Naive thymus-derived CD4-positive, alpha-beta T cell (primary cell): ENCODE measurements around the gene SLC36A2. TPM values are rescaled to one million over a fixed set of nuclear protein-coding genes. Genes with fewer than 3 reads are reported as not detected.

Experiments used
- ATAC-seq: fragments of 150-1000 bp; cut with Tn5 transposase; 2 replicates; pipeline ENCODE4 v1.10.0; 2021; ENCODE audit warnings: mild to moderate bottlenecking, moderate library complexity
- CTCF ChIA-PET: fragments of 350-600 bp; sonication (Branson Sonifier 250); formaldehyde crosslinking; loops from one replicate; lab custom pipeline; 2021; ENCODE audit warnings: antibody characterized with exemption; lab: Charles Lee
- POLR2A ChIA-PET: fragments of 350-600 bp; sonication (Branson Sonifier 250); formaldehyde crosslinking; loops from one replicate; lab custom pipeline; 2021; ENCODE audit warnings: antibody characterized with exemption, inconsistent platforms; lab: Charles Lee
- DNase-seq, 9 donors: peaks; one replicate each; pipeline versions ENCODE4 v3.0.0 to v3.0.0-alpha.2; 2020 to 2022; ENCODE audit warnings: mixed read lengths in 1 of 9
- H3K27ac ChIP-seq: one replicate; pipeline ENCODE4 v1.7.0; 2013; ENCODE audit warnings: mild to moderate bottlenecking, low read depth, low read length, moderate library complexity
- H3K27me3 ChIP-seq, 2 donors: one replicate each; pipeline ENCODE4 v1.7.0; 2013; ENCODE audit warnings: low read length in 2 of 2, mild to moderate bottlenecking in 2 of 2, moderate library complexity in 2 of 2; ENCODE audit not compliant: control insufficient read depth in 2 of 2, insufficient read depth in 2 of 2
- H3K36me3 ChIP-seq, 3 experiments: 1 replicate in 2 of 3; 2 replicates in 1 of 3; pipeline ENCODE4 v1.7.0; 2013; ENCODE audit warnings: low read length in 3 of 3, mild to moderate bottlenecking in 3 of 3, moderate library complexity in 1 of 3; ENCODE audit not compliant: insufficient read depth in 3 of 3, control insufficient read depth in 2 of 3
- H3K4me1 ChIP-seq, 2 donors: one replicate each; pipeline ENCODE4 v1.7.0; 2013; ENCODE audit warnings: low read length in 2 of 2, mild to moderate bottlenecking in 2 of 2, moderate library complexity in 1 of 2; ENCODE audit not compliant: control insufficient read depth in 2 of 2, insufficient read depth in 2 of 2
- H3K4me3 ChIP-seq: 2 replicates; pipeline ENCODE4 v1.7.0; 2013; ENCODE audit warnings: mild to moderate bottlenecking, low read length
- H3K9me3 ChIP-seq, 3 experiments: 1 replicate in 2 of 3; 2 replicates in 1 of 3; pipeline ENCODE4 v1.7.0; 2013; ENCODE audit warnings: low read length in 3 of 3; ENCODE audit not compliant: control insufficient read depth in 2 of 3
- H3K27ac Mint-ChIP-seq, 9 donors: one replicate each; pipeline ENCODE4 v1.8.0; 2020 to 2022; ENCODE audit warnings: mixed read lengths in 9 of 9, mild to moderate bottlenecking in 8 of 9, moderate library complexity in 5 of 9, inconsistent platforms in 2 of 9
- H3K27me3 Mint-ChIP-seq, 5 donors: one replicate each; pipeline ENCODE4 v1.8.0; 2021 to 2022; ENCODE audit warnings: mixed read lengths in 5 of 5, mild to moderate bottlenecking in 1 of 5
- H3K36me3 Mint-ChIP-seq, 5 donors: one replicate each; pipeline ENCODE4 v1.8.0; 2020 to 2022; ENCODE audit warnings: mixed read lengths in 5 of 5, mild to moderate bottlenecking in 3 of 5, inconsistent platforms in 1 of 5
- H3K4me1 Mint-ChIP-seq, 7 donors: one replicate each; pipeline ENCODE4 v1.8.0; 2020 to 2022; ENCODE audit warnings: mixed read lengths in 7 of 7, mild to moderate bottlenecking in 3 of 7, inconsistent platforms in 1 of 7
- H3K4me3 Mint-ChIP-seq, 10 donors: one replicate each; pipeline ENCODE4 v1.8.0; 2020 to 2022; ENCODE audit warnings: mild to moderate bottlenecking in 10 of 10, mixed read lengths in 10 of 10, moderate library complexity in 6 of 10, inconsistent platforms in 2 of 10
- H3K9me3 Mint-ChIP-seq, 11 donors: one replicate each; pipeline ENCODE4 v1.8.0; 2020 to 2022; ENCODE audit warnings: mixed read lengths in 11 of 11, mild to moderate bottlenecking in 4 of 11, inconsistent platforms in 1 of 11, moderate library complexity in 1 of 11
- intact Hi-C, 2 donors: fragments of 100-400 bp; cut with micrococcal nuclease; formaldehyde crosslinking; loops; one replicate each; pipeline ENCODE4 v1.15.1; 2023
- polyA plus RNA-seq, 2 donors: library from polyadenylated mRNA; unstranded; fragments of 300-500 nt; fragmentation: Illumina TruSeq; gene quantifications; one replicate each; pipeline ENCODE4 v1.2.3, GENCODE V29; 2021
- total RNA-seq, 6 experiments: library from RNA in 5 of 6; stranded (reverse) in 5 of 6; gene quantifications; 1 replicate in 5 of 6; 2 replicates in 1 of 6; pipeline ENCODE4 v1.2.3 and lab custom pipeline; 2021 to 2026

The SLC36A2 gene
- total and polyA plus RNA-seq, 7 experiments from 2014 or later, result not detected

DNA sequence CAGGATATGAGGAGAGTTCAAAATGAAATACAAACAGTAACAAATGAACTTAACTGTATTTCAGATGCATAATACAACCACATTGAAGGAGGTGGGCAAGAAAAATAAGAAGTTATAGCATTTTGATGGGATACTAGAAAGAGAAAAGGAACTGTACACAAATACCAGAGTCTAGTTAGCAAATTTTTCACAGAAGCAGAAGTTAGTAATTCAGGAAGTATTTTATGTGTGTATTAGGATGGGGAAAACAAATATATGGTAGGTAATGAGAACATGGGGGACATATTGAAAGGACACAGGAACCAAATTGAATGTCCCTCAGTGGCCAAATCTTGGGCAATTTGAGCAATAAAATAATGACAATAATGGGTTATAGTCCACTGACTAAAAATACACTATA lies 76.0 kb downstream of the SLC36A2 start:
- intact Hi-C loops, result no loop called here
- H3K4me1 Mint-ChIP-seq, result no peaks in the 10 kb centered on the region
- peak; percentile 51 for ATAC-seq

DNA sequence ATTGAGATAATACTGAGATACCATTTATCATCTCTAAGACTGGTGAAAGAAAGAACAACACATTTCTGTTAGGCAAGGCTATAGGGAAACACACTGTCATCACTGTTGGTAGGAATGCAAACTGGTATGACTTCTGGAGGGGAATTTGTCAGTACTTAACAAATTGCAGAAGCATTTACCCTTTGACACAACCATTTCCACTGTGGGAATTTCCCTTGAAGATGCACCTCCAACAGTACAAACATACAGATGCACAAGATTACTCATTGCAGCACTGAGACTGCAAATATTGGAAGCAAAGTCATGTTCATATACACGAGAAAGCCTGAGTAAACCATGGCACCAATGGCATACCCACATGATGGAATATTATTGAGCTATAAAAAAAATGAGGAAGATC lies 76.8 kb downstream of the SLC36A2 start:
- DNase-seq, result no peak
- no peaks in the 10 kb centered on the region for H3K9me3 Mint-ChIP-seq
- Histone ChIP-seq H3K4me1 (no peaks in the 10 kb centered on the region), H3K27me3 (no peaks in the 10 kb centered on the region), H3K9me3 (no peaks in the 10 kb centered on the region), H3K36me3 (peaks cover 0 to 26% (median 9%) of the 10 kb centered on the region in 3 experiments), H3K4me3 (no peak overlapping the region), H3K27ac (no peak overlapping the region)
- ATAC-seq, result peak; percentile 69
- intact Hi-C loops, result no loop called here
- ChIA-PET CTCF (no interaction called here), POLR2A (no interaction called here)
- peaks cover 0 to 19% (median 12%) of the 10 kb centered on the region in 5 donors for H3K36me3 Mint-ChIP-seq
- H3K4me1 Mint-ChIP-seq, result no peaks in the 10 kb centered on the region
- no peak overlapping the region for H3K4me3 Mint-ChIP-seq
- no peak overlapping the region for H3K27ac Mint-ChIP-seq
- H3K27me3 Mint-ChIP-seq, result peaks cover 0 to 5% (median 0%) of the 10 kb centered on the region in 5 donors

More for the DNA sequence above, 76.0 kb downstream of the SLC36A2 start:
- Mint-ChIP-seq H3K27me3 (peaks cover 0 to 8% (median 0%) of the 10 kb centered on the region in 5 donors), H3K36me3 (peaks cover 0 to 19% (median 12%) of the 10 kb centered on the region in 5 donors), H3K9me3 (no peaks in the 10 kb centered on the region), H3K4me3 (no peak overlapping the region), H3K27ac (no peak overlapping the region)
- H3K27ac ChIP-seq, result no peak overlapping the region
- no peak overlapping the region for H3K4me3 ChIP-seq
- H3K9me3 ChIP-seq, result no peaks in the 10 kb centered on the region
- ChIA-PET POLR2A (no interaction called here), CTCF (interaction anchor here (0.6 kb wide), 1 partner anchor 1656 kb away, joined by 3 read pairs; no protein-coding TSS in a partner anchor)
- no peaks in the 10 kb centered on the region for H3K27me3 ChIP-seq
- DNase-seq, result no peak
- H3K36me3 ChIP-seq, result peaks cover 0 to 26% (median 9%) of the 10 kb centered on the region in 3 experiments
- H3K4me1 ChIP-seq, result no peaks in the 10 kb centered on the region

DNA sequence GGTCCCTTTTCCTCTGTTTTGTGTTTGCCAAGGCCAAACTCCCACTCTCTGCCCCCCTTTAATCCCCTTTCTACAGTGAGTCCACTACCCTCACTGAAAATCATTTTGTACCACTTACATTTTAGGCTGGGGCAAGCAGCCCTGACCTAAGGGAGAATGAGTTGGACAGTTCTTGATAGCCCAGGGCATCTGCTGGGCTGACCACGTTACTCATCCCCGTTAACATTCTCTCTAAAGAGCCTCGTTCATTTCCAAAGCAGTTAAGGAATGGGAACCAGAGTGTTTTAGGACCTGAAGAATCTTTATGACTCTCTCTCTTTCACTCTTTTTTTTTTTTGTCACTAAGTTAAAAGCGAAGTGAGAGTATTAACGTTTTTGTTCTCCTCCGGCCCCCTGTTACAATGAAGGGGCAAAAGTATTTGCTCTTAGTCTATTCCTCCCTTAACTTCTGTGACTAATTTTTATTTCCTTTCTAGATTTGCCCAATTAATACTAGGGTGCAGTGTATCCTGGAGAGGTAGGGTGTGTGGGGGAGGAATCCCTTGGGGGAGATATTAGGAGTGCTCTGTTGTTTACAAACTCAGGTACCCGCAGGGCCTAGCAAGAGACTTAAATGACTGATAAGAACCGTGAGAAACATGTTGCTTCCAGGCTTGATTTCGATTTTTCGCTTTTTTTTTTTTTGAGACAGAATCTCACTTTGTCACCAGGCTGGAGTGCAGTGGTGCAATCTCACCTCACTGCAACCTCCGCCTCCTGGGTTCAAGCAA lies 79.7 kb downstream of the SLC36A2 start:
- Histone ChIP-seq H3K9me3 (no peaks in the 10 kb centered on the region), H3K36me3 (peaks cover 0 to 31% (median 9%) of the 10 kb centered on the region in 3 experiments), H3K27ac (no peak overlapping the region), H3K27me3 (no peaks in the 10 kb centered on the region), H3K4me3 (no peak overlapping the region), H3K4me1 (no peaks in the 10 kb centered on the region)
- peaks cover under 1 to 39% (median 22%) of the 10 kb centered on the region in 5 donors for H3K36me3 Mint-ChIP-seq
- intact Hi-C loops, result no loop called here
- H3K4me1 Mint-ChIP-seq, result peaks cover 0 to 12% (median 2%) of the 10 kb centered on the region in 7 donors
- DNase-seq (no peak), ATAC-seq (no peak)
- H3K27ac Mint-ChIP-seq, result peak overlapping the region in 1 of 9 donors; percentile 13
- POLR2A ChIA-PET, result no interaction called here
- H3K27me3 Mint-ChIP-seq, result no peaks in the 10 kb centered on the region
- H3K9me3 Mint-ChIP-seq, result peaks cover 0 to 2% (median 0%) of the 10 kb centered on the region in 11 donors
- CTCF ChIA-PET, result no interaction called here
- H3K4me3 Mint-ChIP-seq, result no peak overlapping the region

Other genes starting within 250 kb of the SLC36A2 start
- gene ANXA6, start 189.8 kb downstream of the SLC36A2 start, total RNA-seq, result 100 to 1,000 TPM; 212 to 512 (median 272) TPM
- gene ANXA6, start 189.8 kb downstream of the SLC36A2 start, polyA plus RNA-seq, result 100 to 1,000 TPM; 272 to 295 TPM
- 100 to 1,000 TPM in 1 of 5 experiments, 10 to 100 TPM in 4; 63.6 to 104 (median 94.1) TPM for gene CCDC69, start 123.5 kb downstream of the SLC36A2 start, total RNA-seq
- 100 to 1,000 TPM in 1 of 2 donors, 10 to 100 TPM in 1; 70.4 to 112 TPM for gene CCDC69, start 123.5 kb downstream of the SLC36A2 start, polyA plus RNA-seq
- 10 to 100 TPM; 11.1 to 45.6 (median 16.9) TPM for gene GM2A, start 94.4 kb downstream of the SLC36A2 start, total RNA-seq
- gene GM2A, start 94.4 kb downstream of the SLC36A2 start, polyA plus RNA-seq, result 1 to 10 TPM; 5.0 to 5.4 TPM
- gene SLC36A3, start 43.8 kb downstream of the SLC36A2 start, total RNA-seq, result not detected
- not detected for gene SLC36A3, start 43.8 kb downstream of the SLC36A2 start, polyA plus RNA-seq
- gene SLC36A1, start 100.0 kb upstream of the SLC36A2 start, total RNA-seq, result 10 to 100 TPM in 1 of 5 experiments, 1 to 10 TPM in 4; 4.6 to 16.6 (median 7.1) TPM
- gene SLC36A1, start 100.0 kb upstream of the SLC36A2 start, polyA plus RNA-seq, result under 1 TPM; 0.45 to 0.95 TPM
- gene FAT2, start 243.8 kb upstream of the SLC36A2 start, total RNA-seq, result not detected
- not detected for gene FAT2, start 243.8 kb upstream of the SLC36A2 start, polyA plus RNA-seq